A549 (cell line): ENCODE data around the gene NPHS1. TPM values are rescaled to one million over a fixed set of nuclear protein-coding genes. Genes with fewer than 3 reads are reported as not detected.
"Not testable (repeated sequence)": the region's sequence is repeated elsewhere in the genome, so short reads cannot be mapped to it uniquely, and the experiment has no call there.

Experiments
- ATAC-seq, 2 experiments: fragments of 200-7000 bp in 1 of 2; fragments of >200 bp in 1 of 2; cut with Nextera tagmentation in 1 of 2; cut with Tn5 transposase in 1 of 2; 3 replicates each; pipeline versions ENCODE4 v1.8.0 to v1.9.1; 2018 to 2020; ENCODE audit warnings: mild to moderate bottlenecking in 1 of 2, moderate library complexity in 1 of 2
- CTCF ChIA-PET: fragments of 300-600 bp; sonication (Branson Sonifier 250); formaldehyde crosslinking; extraction: SDS; loops from one replicate; lab custom pipeline; 2021; ENCODE audit warnings: antibody characterized with exemption, inconsistent platforms; lab: Yijun Ruan, JAX
- POLR2A ChIA-PET: fragments of 350-600 bp; formaldehyde crosslinking; extraction: SDS; loops from one replicate; lab custom pipeline; 2021; ENCODE audit warnings: antibody characterized with exemption, inconsistent platforms; lab: Yijun Ruan, JAX
- DNase-seq, 2 experiments: peaks; one replicate each; pipeline versions ENCODE4 v3.0.0 to v3.0.0-alpha.2; 2011 to 2016; ENCODE audit warnings: low read depth in 1 of 2, low spot score in 1 of 2
- FAIRE-seq: peaks from 2 replicates; lab custom pipeline; 2011; peaks lifted over from hg19 to GRCh38; lab: Jason Lieb, UNC
- H3K27ac ChIP-seq, 2 experiments: fragments of >200 bp; sonication (Bioruptor Twin); formaldehyde crosslinking; 3 replicates each; pipeline ENCODE4 v1.5.1; 2016 to 2017
- H3K4me1 ChIP-seq: fragments of >200 bp; sonication (Bioruptor Twin); formaldehyde crosslinking; 3 replicates; pipeline ENCODE4 v1.6.1; 2016
- H3K4me2 ChIP-seq: fragments of >200 bp; sonication (Bioruptor Twin); formaldehyde crosslinking; 3 replicates; pipeline ENCODE4 v1.6.1; 2016
- H3K4me3 ChIP-seq: fragments of >200 bp; sonication (Bioruptor Twin); formaldehyde crosslinking; 3 replicates; pipeline ENCODE4 v1.5.1; 2016
- H3K9me3 ChIP-seq: fragments of >200 bp; sonication (Bioruptor Twin); formaldehyde crosslinking; 3 replicates; pipeline ENCODE4 v1.6.1; 2016
- ATOH8 ChIP-seq: fragments of 250-450 bp; sonication (Bioruptor Pico); IDR thresholded peaks from 2 replicates; pipeline ENCODE4 v1.5.0; 2020; ENCODE audit warnings: low read depth, mild to moderate bottlenecking, moderate library complexity
- CEBPB ChIP-seq, 2 experiments: fragments of >200 bp in 1 of 2; sonication (Bioruptor Twin) in 1 of 2; formaldehyde crosslinking in 1 of 2; IDR thresholded peaks; 2 replicates each; pipeline ENCODE4 v1.6.1; 2012 to 2016
- CHD2 ChIP-seq: fragments of 150-350 bp; IDR thresholded peaks from 2 replicates; pipeline ENCODE4 v1.6.1; 2014; ENCODE audit warnings: low read length; ENCODE audit not compliant: partially characterized antibody
- CHD4 ChIP-seq: fragments of 200-600 bp; sonication (generic); IDR thresholded peaks from 2 replicates; pipeline ENCODE4 v1.6.1; 2016; ENCODE audit warnings: antibody characterized with exemption, mild to moderate bottlenecking, borderline replicate concordance
- EHMT2 ChIP-seq: fragments of 200-600 bp; sonication (generic); IDR thresholded peaks from 2 replicates; pipeline ENCODE4 v1.6.1; 2016; ENCODE audit warnings: antibody characterized with exemption, low read depth, mild to moderate bottlenecking, moderate library complexity
- EP300 ChIP-seq, 2 experiments: fragments of >200 bp; sonication (Bioruptor Twin); formaldehyde crosslinking; IDR thresholded peaks; 2 replicates in 1 of 2; 3 replicates in 1 of 2; pipeline ENCODE4 v1.6.1; 2016 to 2017
- FOSB ChIP-seq: fragments of 250-450 bp; sonication (Bioruptor Pico); IDR thresholded peaks from 2 replicates; pipeline ENCODE4 v1.5.0; 2020; ENCODE audit warnings: mild to moderate bottlenecking, moderate library complexity
- HDAC2 ChIP-seq: fragments of 200-600 bp; sonication (generic); IDR thresholded peaks from 2 replicates; pipeline ENCODE4 v1.6.1; 2016
- HEYL ChIP-seq: fragments of 250-450 bp; sonication (Bioruptor Pico); IDR thresholded peaks from 2 replicates; pipeline ENCODE4 v1.8.0; 2021; ENCODE audit warnings: mild to moderate bottlenecking, moderate library complexity
- HOXA7 ChIP-seq: fragments of 250-450 bp; sonication (Bioruptor Pico); IDR thresholded peaks from 2 replicates; pipeline ENCODE4 v1.5.0; 2020; ENCODE audit warnings: mild to moderate bottlenecking, moderate library complexity
- HOXB5 ChIP-seq: fragments of 250-450 bp; sonication (Bioruptor Pico); IDR thresholded peaks from 2 replicates; pipeline ENCODE4 v1.5.0; 2020; ENCODE audit warnings: mild to moderate bottlenecking, moderate library complexity
- JUN ChIP-seq, 2 experiments: fragments of >200 bp; sonication (Bioruptor Twin); formaldehyde crosslinking; IDR thresholded peaks; 2 replicates in 1 of 2; 3 replicates in 1 of 2; pipeline ENCODE4 v1.6.1; 2016 to 2017
- MAZ ChIP-seq: fragments of 150-350 bp; IDR thresholded peaks from 2 replicates; pipeline ENCODE4 v1.6.1; 2014; ENCODE audit warnings: antibody characterized with exemption, low read depth, low read length, borderline replicate concordance
- MYC ChIP-seq: IDR thresholded peaks from 2 replicates; pipeline ENCODE4 v1.6.1; 2012; ENCODE audit warnings: mild to moderate bottlenecking, inconsistent platforms, low read length, improper control_type of control experiment, borderline replicate concordance
- NFE2L2 ChIP-seq: fragments of 150-350 bp; conservative IDR thresholded peaks from 2 replicates; pipeline ENCODE4 v1.6.1; 2014; ENCODE audit warnings: low read length
- NPAS2 ChIP-seq: fragments of 250-450 bp; sonication (Bioruptor Pico); IDR thresholded peaks from 2 replicates; pipeline ENCODE4 v1.8.0; 2022; ENCODE audit warnings: mild to moderate bottlenecking, moderate library complexity, borderline replicate concordance
- PBX3 ChIP-seq: IDR thresholded peaks from 2 replicates; pipeline ENCODE4 v1.6.1; 2012
- POLR2A ChIP-seq: IDR thresholded peaks from 2 replicates; pipeline ENCODE4 v1.6.1; 2012; ENCODE audit warnings: mild to moderate bottlenecking, low read length
- RCOR1 ChIP-seq: fragments of 150-350 bp; IDR thresholded peaks from 2 replicates; pipeline ENCODE4 v1.6.1; 2014; ENCODE audit warnings: antibody characterized with exemption, low read length, low read depth
- REST ChIP-seq: fragments of 200-600 bp; sonication (generic); IDR thresholded peaks from 2 replicates; pipeline ENCODE4 v1.6.1; 2016; ENCODE audit warnings: antibody characterized with exemption, mild to moderate bottlenecking, moderate library complexity
- RNF2 ChIP-seq: fragments of 200-600 bp; sonication (generic); IDR thresholded peaks from 2 replicates; pipeline ENCODE4 v1.6.1; 2016; ENCODE audit warnings: low read depth, mild to moderate bottlenecking, antibody characterized with exemption, moderate library complexity, borderline replicate concordance
- SMC3 ChIP-seq: fragments of >200 bp; sonication (Bioruptor Twin); formaldehyde crosslinking; IDR thresholded peaks from 3 replicates; pipeline ENCODE4 v1.6.1; 2018; ENCODE audit warnings: inconsistent platforms
- TFCP2L1 ChIP-seq: fragments of 250-450 bp; sonication (Bioruptor Pico); IDR thresholded peaks from 2 replicates; pipeline ENCODE4 v1.5.0; 2021; ENCODE audit warnings: mild to moderate bottlenecking
- TP53 ChIP-seq: fragments of 250-450 bp; sonication (Bioruptor Pico); IDR thresholded peaks from 2 replicates; pipeline ENCODE4 v1.5.0; 2021; ENCODE audit warnings: mild to moderate bottlenecking, moderate library complexity
- ZC3H11A ChIP-seq: fragments of 450-650 bp; IDR thresholded peaks from 2 replicates; pipeline ENCODE4 v1.6.1; 2014; ENCODE audit warnings: antibody characterized with exemption, mild to moderate bottlenecking
- ZSCAN20 ChIP-seq: fragments of 250-450 bp; sonication (Bioruptor Pico); IDR thresholded peaks from 2 replicates; pipeline ENCODE4 v1.8.0; 2022; ENCODE audit warnings: mild to moderate bottlenecking, moderate library complexity
- WGBS: methylation state at CpG from one replicate; pipeline ENCODE4 v1.1.6; 2017; ENCODE audit errors: missing lambda C conversion rate; 5-methylcytosine and 5-hydroxymethylcytosine counted together
- polyA plus RNA-seq, 4 experiments: library from polyadenylated mRNA; depleted of rRNA in 3 of 4; stranded (reverse); fragments of >200 nt; fragmentation: RNase III in 1 of 4; extraction: RNeasy Plus Mini Kit Qiagen cat#74134 plus additional on column Dnase treatment in 1 of 4; gene quantifications; 2 replicates in 3 of 4; 3 replicates in 1 of 4; pipeline ENCODE4 v1.2.3, GENCODE V29; 2011 to 2017
- TF ChIP-seq, protein P1 (sequence below): IDR thresholded peaks from 2 replicates; pipeline ENCODE4 v1.6.1; 2012

Gene NPHS1
- polyA plus RNA-seq, 2 of the 4 experiments (the other 2 are of a cell fraction), result 0.27 TPM

DNA sequence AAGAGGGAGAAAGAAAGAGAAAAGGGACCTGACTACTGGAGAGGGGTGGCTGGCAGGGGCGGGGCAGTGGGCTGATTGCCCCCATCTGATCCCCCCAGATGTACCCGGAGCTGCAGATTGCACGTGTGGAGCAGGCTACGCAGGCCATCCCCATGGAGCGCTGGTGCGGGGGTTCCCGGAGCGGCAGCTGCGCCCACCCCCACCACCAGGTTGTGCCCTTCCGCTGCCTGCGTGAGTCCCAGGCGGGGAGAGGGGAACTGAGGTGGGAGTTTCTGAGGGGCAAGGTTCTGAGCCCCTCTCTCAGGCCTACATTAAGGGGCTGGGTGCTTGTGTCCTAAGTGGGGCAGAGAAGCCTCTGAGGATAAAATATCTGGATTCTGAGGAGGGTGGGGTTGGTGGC, 18.5 kb upstream of the NPHS1 start:
- H3K4me3 ChIP-seq, result no peak overlapping the region
- POLR2A ChIA-PET, result interaction anchor here (1.3 to 1.6 kb wide), 4 partner anchors 14 to 244 kb away, joined by 4 to 13 read pairs (median 8); partner anchors contain the start of genes KIRREL2, LIN37, POLR2I and TBCB
- CTCF ChIA-PET, result interaction anchor here (0.5 to 5.6 kb wide), 7 partner anchors 11 to 190 kb away, joined by 3 to 40 read pairs (median 6); no protein-coding TSS in a partner anchor
- H3K4me2 ChIP-seq, result no peak overlapping the region
- H3K4me1 ChIP-seq, result peaks cover 19% of the 10 kb centered on the region
- WGBS, result 91% methylated on average over 12 of the region's 12 CpGs
- FAIRE-seq (no peak), DNase-seq (no peak), ATAC-seq (no peak)
- H3K27ac ChIP-seq, result no peak overlapping the region
- TF ChIP-seq POLR2A (no peak), TP53 (CRISPR knock-in tag) (no peak), HDAC2 (no peak), EP300 (IDR thresholded peaks at IDR 0.05) (no peak), NPAS2 (CRISPR knock-in tag) (no peak), MAZ (no peak), HOXA7 (CRISPR knock-in tag) (no peak), CHD2 (no peak), PBX3 (no peak), ZSCAN20 (CRISPR knock-in tag) (no peak), FOSB (CRISPR knock-in tag) (no peak), MYC (no peak), CEBPB (IDR thresholded peaks at IDR 0.05) (no peak), EHMT2 (no peak), ZC3H11A (no peak), JUN (IDR thresholded peaks at IDR 0.05) (no peak), RCOR1 (no peak), NFE2L2 (no peak), CHD4 (no peak)
- TF ChIP-seq, protein P1, sequence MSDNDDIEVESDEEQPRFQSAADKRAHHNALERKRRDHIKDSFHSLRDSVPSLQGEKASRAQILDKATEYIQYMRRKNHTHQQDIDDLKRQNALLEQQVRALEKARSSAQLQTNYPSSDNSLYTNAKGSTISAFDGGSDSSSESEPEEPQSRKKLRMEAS, result no peak
- H3K9me3 ChIP-seq, result no peaks in the 10 kb centered on the region

- peaks cover 19% of the 10 kb centered on the region for H3K4me1 ChIP-seq
- H3K9me3 ChIP-seq, result not testable (repeated sequence)
- peak overlapping the region; percentile 59 for H3K4me3 ChIP-seq
- FAIRE-seq (peak; percentile 95), DNase-seq (peak; percentile 95 to 96), ATAC-seq (peak; percentile 7 to 10; a peak in 5 of 6 replicates)
- ChIA-PET CTCF (interaction anchor here (0.6 to 5.6 kb wide), 11 partner anchors 11 to 641 kb away, joined by 3 to 40 read pairs (median 5); partner anchors contain the start of genes FAM187B and KIRREL2), POLR2A (interaction anchor here (0.6 to 1.6 kb wide), 14 partner anchors 9 to 245 kb away, joined by 3 to 13 read pairs (median 4); partner anchors contain the start of genes COX6B1, KIRREL2, LIN37 and POLR2I)
- H3K4me2 ChIP-seq, result peak overlapping the region; percentile 94
- WGBS, result 53% methylated on average over 26 of the region's 26 CpGs
- H3K27ac ChIP-seq, result peak overlapping the region; percentile 41 to 80; a peak in 5 of 6 replicates
These were observed 17.9 kb upstream of the NPHS1 start for GRCh38 chr19:35870124-35870736.

- peak; percentile 70 to 88 for ATAC-seq
- peak; percentile 94 to 98 for DNase-seq
- Histone ChIP-seq H3K9me3 (no peaks in the 10 kb centered on the region), H3K27ac (peak overlapping the region; percentile 53 to 80), H3K4me1 (peaks cover 19% of the 10 kb centered on the region), H3K4me3 (peak overlapping the region; percentile 59), H3K4me2 (peak overlapping the region; percentile 94)
- CTCF ChIA-PET, result interaction anchor here (0.6 to 5.6 kb wide), 13 partner anchors 12 to 641 kb away, joined by 3 to 40 read pairs (median 5); partner anchors contain the start of genes FAM187B and KIRREL2
- WGBS, result 2% methylated on average over 38 of the region's 51 CpGs
- no peak for FAIRE-seq
- POLR2A ChIA-PET, result interaction anchor here (0.6 to 1.6 kb wide), 15 partner anchors 8 to 245 kb away, joined by 3 to 13 read pairs (median 4); partner anchors contain the start of genes COX6B1, KIRREL2, LIN37 and POLR2I
- TF ChIP-seq ATOH8 (peak; percentile 91), SMC3 (no peak), TFCP2L1 (0 out of 2 replicates have a peak, but pooled peaks have one; percentile 53), REST (peak; percentile 26; the same call in 1 of the 2 replicates), HOXB5 (CRISPR knock-in tag) (peak; percentile 90; the same call in 1 of the 2 replicates), RNF2 (peak; percentile 87), HDAC2 (peak; percentile 54; the same call in 1 of the 2 replicates), HEYL (CRISPR knock-in tag) (no peak)
These were observed 17.2 kb upstream of the NPHS1 start for GRCh38 chr19:35869327-35870123.
